GM12874 (cell line): Measurements from ENCODE around the gene ING2.

Experiments
- CTCF ChIP-seq: IDR thresholded peaks from 2 replicates; pipeline ENCODE4 v1.5.1; 2011; ENCODE audit warnings: low read depth, mild to moderate bottlenecking, control low read depth, low read length, moderate library complexity; ENCODE audit not compliant: insufficient read depth

ING2 gene

DNA sequence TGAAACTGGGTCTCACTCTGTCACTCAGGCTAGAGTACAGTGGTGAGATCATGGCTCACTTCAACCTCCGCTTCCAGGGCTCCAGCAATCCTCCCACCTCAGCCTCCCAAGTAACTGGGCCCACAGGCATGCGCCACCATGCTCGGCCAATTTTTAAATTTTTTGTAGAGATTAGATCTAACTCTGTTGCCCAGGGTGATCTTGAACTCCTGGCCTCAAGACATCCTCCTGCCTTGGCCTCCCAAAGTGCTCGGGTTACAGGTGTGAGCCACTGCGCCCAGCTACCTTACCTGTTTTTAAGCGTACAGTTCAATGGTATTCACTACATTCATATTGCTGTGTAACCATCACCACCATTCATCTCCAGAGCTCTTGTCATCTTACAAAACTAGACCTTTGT is 41.5 kb downstream of the ING2 start:
- TF ChIP-seq CTCF, result no peak

DNA sequence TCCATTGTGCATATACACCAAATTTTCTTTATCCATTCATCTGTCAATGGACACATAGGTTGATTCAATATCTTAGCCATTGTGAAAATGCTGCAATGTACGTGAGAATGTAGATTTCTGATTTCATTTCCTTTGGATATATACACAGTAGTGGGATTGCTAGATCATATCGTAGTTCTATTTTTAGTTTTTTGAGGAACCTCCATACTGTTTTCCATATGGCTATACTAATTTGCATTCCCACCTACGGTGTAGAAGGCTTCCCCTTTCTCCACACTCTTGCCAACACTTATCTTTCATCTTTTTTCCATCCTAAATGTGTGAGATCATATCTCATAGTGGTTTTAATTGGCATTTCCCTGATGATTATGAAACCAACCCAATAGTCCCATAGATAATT is 43.4 kb downstream of the ING2 start:
- TF ChIP-seq CTCF, result no peak

DNA sequence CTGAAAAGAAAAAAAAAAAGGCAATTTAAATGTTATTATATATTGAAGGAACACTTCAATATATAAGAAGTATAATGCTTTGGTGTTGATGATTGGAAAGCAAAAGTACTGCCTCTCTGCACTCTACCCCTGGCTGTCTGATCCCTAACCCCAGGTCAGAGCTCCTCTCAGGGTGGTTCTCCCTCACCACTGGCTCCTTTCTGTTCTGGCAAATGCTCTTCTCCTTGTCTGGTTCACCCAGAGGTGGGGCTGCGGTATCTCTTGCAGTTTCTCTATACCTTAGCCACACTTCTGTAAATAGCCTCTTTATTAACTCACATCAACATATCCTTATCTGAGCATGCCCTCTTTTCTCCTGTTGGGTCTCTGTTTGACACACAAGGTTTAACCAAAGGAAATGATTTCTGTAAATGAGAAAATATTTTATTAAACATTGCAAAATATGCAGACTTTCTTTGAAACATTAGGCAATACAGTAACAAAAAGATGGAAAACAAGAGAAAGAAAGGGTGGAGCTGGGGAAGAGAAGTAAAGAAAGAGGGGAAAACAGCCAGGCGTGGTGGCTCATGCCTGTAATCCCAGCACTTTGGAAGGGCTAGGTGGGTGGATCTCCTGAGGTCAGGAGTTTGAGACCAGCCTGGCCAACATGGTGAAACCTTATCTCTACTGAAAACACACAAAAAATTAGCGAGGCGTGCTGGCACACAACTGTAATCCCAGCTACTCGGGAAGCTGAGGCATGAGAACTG is 45.7 kb downstream of the ING2 start:
- TF ChIP-seq CTCF, result no peak

GRCh38 chr4:183552274-183553146 is 47.7 kb downstream of the ING2 start:
- TF ChIP-seq CTCF, result no peak

DNA sequence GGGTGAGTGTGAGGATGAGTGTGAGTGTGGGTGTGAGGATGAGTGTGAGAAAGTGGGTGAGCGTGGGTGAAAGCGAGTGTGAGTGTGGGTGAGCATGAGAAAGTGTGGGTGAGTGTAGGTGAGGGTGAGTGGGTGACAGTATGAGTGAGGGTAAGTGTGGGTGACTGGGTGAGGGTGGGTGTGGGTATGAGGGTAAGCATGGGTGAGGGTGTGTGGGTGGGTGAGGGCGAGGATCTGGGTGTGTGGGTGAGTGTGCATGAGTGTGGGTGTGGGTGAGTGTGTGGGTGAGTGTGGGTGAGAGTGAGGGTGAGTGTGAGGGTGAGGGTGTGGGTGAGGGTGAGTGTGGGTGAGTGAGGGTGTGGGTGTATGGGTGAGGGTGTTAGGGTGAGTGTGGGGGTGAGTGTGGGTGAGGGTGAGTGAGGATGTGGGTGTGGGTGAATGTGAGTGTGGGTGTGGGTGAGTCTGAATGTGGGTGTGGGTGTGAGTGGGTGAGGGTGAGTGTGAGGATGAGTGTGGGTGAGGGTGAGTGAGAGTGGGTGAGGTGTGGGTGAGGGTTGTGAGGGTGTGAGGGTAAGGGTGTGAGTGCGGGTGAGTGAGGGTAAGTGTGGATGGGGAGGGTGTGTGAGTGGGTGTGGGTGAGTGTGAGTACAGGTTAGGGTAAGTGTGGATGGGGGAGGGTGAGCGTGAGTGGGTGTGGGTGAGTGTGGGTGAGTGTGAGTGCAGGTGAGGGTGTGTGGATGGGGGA is 48.9 kb downstream of the ING2 start:
- TF ChIP-seq CTCF, result no peak

DNA sequence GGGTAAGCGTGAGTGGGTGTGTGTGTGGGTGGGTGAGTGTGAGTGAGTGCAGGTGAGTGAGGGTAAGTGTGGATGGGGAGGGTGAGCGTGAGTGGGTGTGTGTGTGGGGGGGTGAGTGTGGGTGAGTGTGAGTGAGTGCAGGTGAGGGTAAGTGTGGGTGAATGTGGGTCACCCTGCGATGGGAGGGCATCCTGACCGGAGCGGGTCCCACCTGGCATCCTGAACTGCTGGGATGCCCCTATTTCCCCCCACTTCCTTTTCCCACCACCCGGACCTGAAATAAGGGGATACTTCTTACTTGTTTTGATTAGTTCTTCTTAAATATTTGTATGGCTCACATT is 49.5 kb downstream of the ING2 start:
- TF ChIP-seq CTCF, result no peak
